RKO (cell line): ENCODE results near the gene SLC34A2.
"Not testable (repeated sequence)": the region's sequence is repeated elsewhere in the genome, so short reads cannot be mapped to it uniquely, and the experiment has no call there.

ENCODE experiments used
- DNase-seq: peaks from one replicate; pipeline ENCODE4 v3.0.0-alpha.2; 2016; ENCODE audit warnings: low spot score

SLC34A2 gene

GRCh38 chr4:25654971-25655963 lies at the start of gene SLC34A2:
SLC34A2 (plus strand) TSS chr4:25655851; CDS start chr4:25662501, 6,650 bp downstream.
- DNase-seq = no peak

GRCh38 chr4:25608644-25609043 lies 47.0 kb upstream of the SLC34A2 start:
- DNase-seq = no peak

- no peak for DNase-seq
These were observed 45.7 kb upstream of the SLC34A2 start for GRCh38 chr4:25609976-25610375.

- not testable (repeated sequence) for DNase-seq
These were observed 42.0 kb upstream of the SLC34A2 start for GRCh38 chr4:25613613-25614012.

GRCh38 chr4:25614807-25615206 lies 40.8 kb upstream of the SLC34A2 start:
- no peak for DNase-seq

- DNase-seq = no peak
These were observed 34.4 kb upstream of the SLC34A2 start for GRCh38 chr4:25621027-25621930.

GRCh38 chr4:25624616-25625015 lies 31.0 kb upstream of the SLC34A2 start:
- no peak for DNase-seq

GRCh38 chr4:25628451-25628850 lies 27.2 kb upstream of the SLC34A2 start:
- DNase-seq = no peak

GRCh38 chr4:25632135-25632534 lies 23.5 kb upstream of the SLC34A2 start:
- DNase-seq = no peak

GRCh38 chr4:25633541-25633940 lies 22.1 kb upstream of the SLC34A2 start:
- DNase-seq = no peak

- DNase-seq = no peak
These were observed 20.1 kb upstream of the SLC34A2 start for GRCh38 chr4:25635501-25635900.

GRCh38 chr4:25637581-25638220 lies 17.9 kb upstream of the SLC34A2 start:
- DNase-seq = no peak

GRCh38 chr4:25638221-25638601 lies 17.4 kb upstream of the SLC34A2 start:
- DNase-seq = no peak

- no peak for DNase-seq
These were observed 16.8 kb upstream of the SLC34A2 start for GRCh38 chr4:25638806-25639205.

- no peak for DNase-seq
These were observed 5.3 kb upstream of the SLC34A2 start for GRCh38 chr4:25650311-25650710.

GRCh38 chr4:25651682-25652081 lies 4.0 kb upstream of the SLC34A2 start:
- DNase-seq = no peak

- DNase-seq = no peak
These were observed 1.4 kb upstream of the SLC34A2 start for GRCh38 chr4:25654031-25654970.

- no peak for DNase-seq
These were observed 380 bp downstream of the SLC34A2 start for GRCh38 chr4:25656031-25656430.

GRCh38 chr4:25658357-25658771 lies 2.7 kb downstream of the SLC34A2 start:
- no peak for DNase-seq

GRCh38 chr4:25658777-25659176 lies 3.1 kb downstream of the SLC34A2 start:
- no peak for DNase-seq

- not testable (repeated sequence) for DNase-seq
These were observed 5.8 kb downstream of the SLC34A2 start for GRCh38 chr4:25661441-25661840.
